Right renal pelvis (tissue), 4 donors: ENCODE measurements around the gene LAMB2. TPM values are rescaled to one million over a fixed set of nuclear protein-coding genes. Genes with fewer than 3 reads are reported as not detected.

Experiments
- DNase-seq, 4 donors: peaks; one replicate each; pipeline ENCODE4 v3.0.0-alpha.2; 2013; ENCODE audit warnings: low read depth in 4 of 4, low spot score in 3 of 4, missing footprints in 1 of 4
- polyA plus RNA-seq, 4 donors: library from polyadenylated mRNA; unstranded; fragments of 120-200 nt; gene quantifications; one replicate each; pipeline ENCODE4 v1.2.1, GENCODE V29; 2013; ENCODE audit not compliant: insufficient read length in 4 of 4

LAMB2 gene
- 100 to 1,000 TPM; 359 to 408 (median 390) TPM for polyA plus RNA-seq

DNA sequence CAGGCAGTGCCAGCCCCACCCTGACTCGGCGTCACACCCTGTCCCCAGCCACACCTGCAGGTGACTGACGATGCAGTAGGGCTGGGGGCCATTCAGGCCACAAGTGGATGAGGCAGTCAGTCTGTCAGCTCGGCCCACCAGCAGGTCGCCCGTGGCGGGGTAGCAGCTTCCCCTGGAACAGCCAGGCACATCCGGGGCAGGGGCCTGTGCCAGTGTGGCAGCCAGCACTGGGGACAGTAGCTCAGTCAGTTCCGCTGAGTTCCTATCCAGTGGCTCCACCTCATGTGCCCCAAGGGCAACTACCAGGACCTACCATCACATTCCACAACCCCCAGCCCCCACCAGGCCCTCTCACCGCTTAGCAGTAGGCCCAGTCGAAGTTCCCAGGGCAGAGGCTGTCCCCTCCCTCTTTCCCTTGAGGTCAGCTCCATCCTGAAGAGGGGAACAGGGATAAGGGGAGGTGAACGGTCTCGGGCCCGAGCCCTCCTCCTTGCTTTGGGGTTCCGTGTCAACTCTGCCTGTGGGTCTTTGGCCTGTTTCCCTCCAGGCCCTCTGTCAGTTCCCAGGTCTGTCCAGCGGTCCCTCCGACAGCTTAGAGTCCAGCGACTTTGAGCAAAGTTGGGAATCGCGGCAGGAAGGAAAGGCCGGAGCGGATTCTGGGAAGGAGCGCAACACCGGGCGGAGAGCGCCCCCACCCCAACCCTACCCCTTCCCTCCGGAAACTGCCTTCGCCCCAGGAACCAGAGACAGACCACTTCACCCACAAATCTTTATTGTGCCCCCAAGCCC is at the start of gene LAMB2:
TSS of gene LAMB2 (minus strand) at position 614 of the 789 bp plus-strand sequence. CDS start at position 431, 183 bp downstream.
- peak; percentile 70 to 76 (median 72) for DNase-seq

GRCh38 chr3:49181351-49181750 is 48.5 kb upstream of the LAMB2 start:
- DNase-seq = no peak

- no peak for DNase-seq
Observed at GRCh38 chr3:49180116-49180515, 47.3 kb upstream of the LAMB2 start.

- DNase-seq = no peak
Observed at GRCh38 chr3:49177073-49177472, 44.2 kb upstream of the LAMB2 start.

DNA sequence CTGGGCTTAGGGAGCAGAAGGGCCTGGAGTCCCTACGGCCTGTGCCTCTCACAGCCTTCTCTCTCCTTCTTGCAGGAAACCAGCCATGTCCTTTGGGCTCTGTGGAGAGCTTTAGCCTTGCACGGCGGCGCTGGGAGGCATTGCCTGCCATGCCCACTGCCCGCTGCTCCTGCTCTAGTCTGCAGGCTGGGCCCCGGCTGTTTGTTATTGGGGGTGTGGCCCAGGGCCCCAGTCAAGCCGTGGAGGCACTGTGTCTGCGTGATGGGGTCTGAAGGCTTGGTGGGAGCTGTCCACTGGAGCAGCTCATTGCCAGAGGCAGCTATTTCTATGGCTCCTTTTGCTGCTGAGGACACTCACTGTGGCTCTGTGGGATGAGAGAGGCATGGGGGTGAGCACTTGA is 42.7 kb upstream of the LAMB2 start:
- DNase-seq = no peak

DNA sequence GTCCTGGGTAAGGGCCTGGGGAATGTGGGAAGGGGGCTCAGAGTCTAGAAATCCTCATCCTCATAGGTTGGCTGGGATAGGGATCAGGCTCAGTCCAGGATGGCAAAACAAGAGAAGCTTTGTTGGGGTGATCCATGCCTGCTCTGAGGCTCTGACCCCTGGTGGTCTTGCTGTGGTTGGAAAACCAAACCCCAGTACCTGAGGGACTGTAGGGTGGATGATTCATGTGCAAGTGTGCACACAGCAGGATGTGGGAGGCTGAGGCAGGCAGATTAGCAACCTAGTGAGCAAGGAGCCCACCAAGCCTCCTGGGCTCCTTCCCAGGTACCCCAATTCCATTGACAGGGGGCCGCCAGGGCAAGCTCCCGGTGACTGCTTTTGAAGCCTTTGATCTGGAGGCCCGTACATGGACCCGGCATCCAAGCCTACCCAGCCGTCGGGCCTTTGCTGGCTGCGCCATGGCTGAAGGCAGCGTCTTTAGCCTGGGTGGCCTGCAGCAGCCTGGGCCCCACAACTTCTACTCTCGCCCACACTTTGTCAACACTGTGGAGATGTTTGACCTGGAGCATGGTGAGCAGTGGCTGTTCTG is 41.6 kb upstream of the LAMB2 start:
- no peak for DNase-seq

DNA sequence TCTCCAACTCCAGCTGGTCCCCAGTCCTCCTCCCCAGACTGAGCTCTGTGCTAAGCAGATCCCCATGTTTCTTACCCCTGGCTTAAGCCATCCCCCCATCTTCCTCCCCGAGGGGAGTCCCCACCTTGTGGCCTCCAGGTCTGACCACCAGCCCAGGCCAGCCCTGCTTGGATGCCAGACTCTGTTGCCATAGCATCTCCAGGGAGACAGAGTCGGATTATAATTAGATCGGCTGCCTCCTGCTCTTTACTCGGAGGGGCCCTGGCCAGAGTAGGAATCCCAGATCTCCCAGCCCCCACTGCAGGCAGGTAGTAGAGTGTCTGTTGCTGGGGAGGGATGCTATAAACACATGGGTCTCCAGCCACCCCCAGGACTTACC is 40.9 kb upstream of the LAMB2 start:
- DNase-seq = no peak

- DNase-seq = peak; percentile 65 to 74 (median 72)
Observed at GRCh38 chr3:49173116-49173791, 40.4 kb upstream of the LAMB2 start.

GRCh38 chr3:49172551-49173041 is 39.7 kb upstream of the LAMB2 start:
- no peak for DNase-seq

DNA sequence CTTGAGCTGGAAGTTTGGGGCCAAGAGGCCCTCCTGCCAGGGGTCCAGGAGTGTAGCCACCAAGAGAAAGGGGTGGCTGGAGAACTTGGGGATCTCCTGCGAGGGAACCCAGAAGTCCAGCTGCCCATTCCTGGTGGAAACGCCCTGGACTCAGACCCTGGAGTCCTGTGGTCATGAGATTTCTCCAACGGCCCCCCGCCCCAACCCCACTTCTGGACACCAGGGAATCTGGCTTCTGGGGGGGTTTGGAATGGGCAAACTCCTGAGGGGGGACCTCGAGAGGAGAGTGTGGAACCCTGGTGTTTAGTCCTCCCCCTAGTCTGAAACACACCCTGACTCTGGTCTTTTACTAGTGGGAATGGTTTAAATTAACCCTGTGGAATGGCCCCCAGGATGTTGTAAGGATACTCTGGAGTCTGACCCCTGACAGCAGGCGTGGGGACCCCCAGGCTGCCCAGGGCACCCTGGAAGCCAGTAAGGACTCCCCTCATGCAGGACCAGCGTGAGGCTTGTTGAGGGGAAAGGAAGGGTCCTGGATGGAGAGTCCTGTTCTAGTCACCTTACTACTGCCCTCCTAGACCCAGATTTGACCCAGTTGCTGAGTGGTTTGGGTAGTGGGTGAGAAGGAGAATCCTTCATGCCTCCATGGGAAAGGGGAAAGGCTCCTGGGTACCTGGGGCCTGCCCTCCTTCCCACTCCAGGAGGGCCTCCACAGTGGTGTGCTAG is 39.1 kb upstream of the LAMB2 start:
- no peak for DNase-seq

DNA sequence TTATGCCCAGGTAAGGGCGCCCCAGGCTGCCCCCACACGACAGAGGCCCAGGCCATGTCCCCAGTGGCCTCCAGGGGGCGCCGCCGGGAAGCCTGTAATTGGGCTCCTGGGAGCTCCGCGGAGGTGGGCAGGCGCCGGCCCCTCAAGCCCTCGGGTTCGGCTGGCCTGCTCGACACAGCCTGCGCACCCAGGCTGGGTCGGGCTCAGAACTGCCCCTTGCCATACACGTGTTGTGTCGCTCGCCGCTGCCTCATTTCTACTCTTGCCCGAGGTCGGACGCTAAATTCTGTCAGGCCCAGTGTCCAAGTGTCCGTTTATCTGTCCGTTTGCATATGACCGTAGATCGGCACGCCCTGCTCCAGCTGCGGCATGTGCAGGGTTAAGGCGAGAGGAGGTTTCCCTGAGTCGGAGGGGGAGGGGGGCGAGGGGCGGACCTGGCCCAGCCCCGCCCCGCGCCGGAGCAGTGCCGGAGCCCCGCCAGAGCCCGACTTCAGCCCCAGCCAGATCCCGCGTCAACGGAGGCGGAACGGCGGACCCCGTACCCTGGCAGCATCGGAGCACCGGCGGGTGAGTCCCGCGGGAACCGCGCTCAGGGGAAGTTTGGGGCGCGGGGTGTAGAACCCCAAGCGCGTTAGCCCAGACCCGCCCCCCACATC is 38.4 kb upstream of the LAMB2 start, which contains the start of gene KLHDC8B:
TSS of gene KLHDC8B (plus strand) at position 480 of the 656 bp plus-strand sequence. CDS start 1,172 bp downstream, outside the sequence.
- DNase-seq = peak; percentile 72 to 90 (median 76)

DNA sequence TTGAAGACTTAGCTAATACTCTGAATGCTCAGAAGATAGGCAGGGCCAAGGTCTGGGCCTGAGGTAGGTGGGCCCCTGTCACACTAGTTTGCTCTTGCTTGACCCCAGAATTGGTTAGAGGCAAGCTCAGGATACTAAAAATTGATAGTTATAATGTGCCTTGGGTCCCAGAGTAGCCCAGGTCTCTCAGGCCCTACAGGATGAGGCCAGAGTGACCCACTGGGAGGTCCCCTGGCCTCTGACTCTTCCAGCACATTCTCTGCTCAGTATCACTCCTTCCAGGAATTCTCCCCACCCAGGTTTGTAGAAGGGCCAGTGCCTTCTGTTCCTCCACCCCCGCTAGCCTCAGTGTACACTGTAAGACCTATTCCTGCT is 37.9 kb upstream of the LAMB2 start:
- no peak for DNase-seq

- no peak for DNase-seq
Observed at GRCh38 chr3:49166752-49167556, 34.1 kb upstream of the LAMB2 start.

GRCh38 chr3:49165771-49166751 is 33.2 kb upstream of the LAMB2 start, which contains the start of gene CCDC71:
CCDC71 (minus strand) TSS chr3:49166331; CDS start chr3:49164208, 2,123 bp downstream.
- peak in 3 of 4 donors; percentile 47 to 60 (median 51) for DNase-seq

DNA sequence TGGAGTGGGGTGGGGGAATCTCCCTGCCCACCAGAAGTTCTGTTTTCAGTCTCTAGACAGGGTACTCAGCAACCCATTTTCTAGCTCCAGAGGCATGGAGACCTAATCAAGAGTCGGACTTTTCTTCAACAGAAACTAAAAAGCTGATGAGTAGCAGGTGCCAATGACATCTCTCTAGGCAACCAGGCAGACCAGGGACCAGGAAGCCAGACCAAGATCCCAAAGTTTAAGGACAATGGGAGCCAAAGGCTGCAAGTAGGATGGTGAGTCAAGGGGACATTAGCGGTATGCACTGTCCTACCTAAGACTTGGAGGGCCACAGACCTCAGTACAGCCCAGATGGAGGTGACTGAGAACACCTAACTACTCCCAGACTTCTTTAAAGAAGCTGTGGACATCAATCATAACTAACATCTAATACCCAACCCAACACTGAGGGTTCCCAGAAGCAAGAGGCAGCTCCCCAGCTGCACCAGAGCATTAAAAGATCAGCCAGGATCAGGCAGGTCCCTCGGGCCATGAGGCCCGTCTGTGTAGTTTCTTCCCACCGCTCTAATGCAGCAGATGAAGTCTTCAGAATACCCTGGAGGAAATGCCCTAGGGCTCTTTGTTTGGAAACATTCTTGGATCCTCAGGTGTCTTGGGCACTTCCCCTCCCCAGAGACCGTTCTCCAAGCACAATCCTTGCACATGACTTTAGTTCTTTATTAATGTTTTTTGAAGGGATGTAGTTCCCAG is 32.3 kb upstream of the LAMB2 start:
- DNase-seq = no peak

DNA sequence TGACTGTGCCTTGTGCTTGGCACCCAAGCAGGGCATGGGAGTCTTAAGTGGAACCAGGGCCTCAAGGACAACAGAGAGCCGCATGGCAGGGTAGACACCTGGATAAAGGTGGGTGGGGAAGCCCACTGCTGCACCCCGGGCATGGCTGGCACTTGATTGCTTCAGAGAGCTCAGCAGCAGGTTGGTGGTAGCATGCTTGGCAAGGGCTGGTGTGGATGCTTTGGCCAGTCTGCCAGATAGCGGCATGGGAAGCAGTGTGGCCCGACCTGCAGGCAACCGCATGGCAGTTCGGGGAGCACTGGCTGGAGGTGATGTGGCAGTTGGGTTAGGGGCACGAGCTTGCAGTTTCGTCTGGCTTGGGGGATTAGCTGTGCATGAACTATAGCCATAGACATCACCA is 30.8 kb upstream of the LAMB2 start:
- DNase-seq = no peak

GRCh38 chr3:49162751-49163419 is 30.0 kb upstream of the LAMB2 start:
- DNase-seq = no peak
